Vagina (tissue), 2 donors: ENCODE measurements around the gene RUBCN.
"Not testable (repeated sequence)": the region's sequence is repeated elsewhere in the genome, so short reads cannot be mapped to it uniquely, and the experiment has no call there.

ENCODE experiments used
- CTCF ChIP-seq, 3 experiments: fragments of 450-650 bp in 2 of 3; fragments of 200-600 bp in 1 of 3; sonication (generic) in 1 of 3; IDR thresholded peaks; one replicate each; pipeline ENCODE4 v1.5.1; 2017 to 2019; ENCODE audit warnings: antibody characterized with exemption in 3 of 3, mild to moderate bottlenecking in 2 of 3, moderate library complexity in 2 of 3
- POLR2A ChIP-seq, 2 donors: fragments of 450-650 bp; IDR thresholded peaks; one replicate each; pipeline ENCODE4 v1.6.1; 2017; ENCODE audit warnings: antibody characterized with exemption in 2 of 2, mild to moderate bottlenecking in 2 of 2, moderate library complexity in 2 of 2

GRCh38 chr3:197637556-197637955 lies 99.1 kb downstream of the RUBCN start:
- not testable (repeated sequence) for TF ChIP-seq CTCF, POLR2A (IDR thresholded peaks at IDR 0.05)
